ENCODE measurements around the gene INPP5E. TPM values are rescaled to one million over a fixed set of nuclear protein-coding genes. Genes with fewer than 3 reads are reported as not detected.
A peak's percentile ranks its signal among the peaks of the same experiment; 100 is the strongest.

INPP5E gene
- total RNA-seq, 1 donor from 2014 or later = 11.5 TPM

- no peak for DNase-seq
Observed at GRCh38 chr9:136403538-136403914, 36.1 kb downstream of the INPP5E start.

GRCh38 chr9:136402067-136402466 is 37.6 kb downstream of the INPP5E start:
- no peak for DNase-seq

- DNase-seq = no peak
Observed at GRCh38 chr9:136401173-136401922, 38.3 kb downstream of the INPP5E start.

- peak; percentile 67 for DNase-seq
Observed at GRCh38 chr9:136400038-136400834, 39.4 kb downstream of the INPP5E start, which contains the start of gene SNAPC4. SNAPC4 (minus strand) TSS chr9:136400170; CDS start chr9:136398428, 1,742 bp downstream.

GRCh38 chr9:136399176-136400037 is 40.2 kb downstream of the INPP5E start:
- DNase-seq = no peak

GRCh38 chr9:136398286-136398685 is 41.4 kb downstream of the INPP5E start:
- no peak for DNase-seq

GRCh38 chr9:136397643-136398042 is 42.0 kb downstream of the INPP5E start:
- no peak for DNase-seq

GRCh38 chr9:136396219-136396515 is 43.5 kb downstream of the INPP5E start:
- DNase-seq = no peak

- DNase-seq = no peak
Observed at GRCh38 chr9:136395345-136396218, 44.1 kb downstream of the INPP5E start.

GRCh38 chr9:136395020-136395340 is 44.7 kb downstream of the INPP5E start:
- no peak for DNase-seq

- DNase-seq = no peak
Observed at GRCh38 chr9:136394312-136395019, 45.2 kb downstream of the INPP5E start.

- no peak for DNase-seq
Observed at GRCh38 chr9:136393531-136393930, 46.1 kb downstream of the INPP5E start.

GRCh38 chr9:136392538-136393449 is 46.9 kb downstream of the INPP5E start:
- no peak for DNase-seq

- DNase-seq = no peak
Observed at GRCh38 chr9:136391737-136392537, 47.7 kb downstream of the INPP5E start.

- DNase-seq = no peak
Observed at GRCh38 chr9:136389396-136389795, 50.2 kb downstream of the INPP5E start.

GRCh38 chr9:136387217-136387616 is 52.4 kb downstream of the INPP5E start:
- no peak for DNase-seq

GRCh38 chr9:136386018-136386417 is 53.6 kb downstream of the INPP5E start:
- no peak for DNase-seq

- no peak for DNase-seq
Observed at GRCh38 chr9:136385015-136385414, 54.6 kb downstream of the INPP5E start.

- DNase-seq = no peak
Observed at GRCh38 chr9:136383436-136383835, 56.2 kb downstream of the INPP5E start.
